ENCODE data around the gene SNRNP70. TPM values are rescaled to one million over a fixed set of nuclear protein-coding genes. Genes with fewer than 3 reads are reported as not detected.

Gene SNRNP70
- total RNA-seq, 1 experiment from 2014 or later: 381 TPM

Other genes starting within 250 kb of the SNRNP70 start
- gene HSD17B14, start 249.0 kb upstream of the SNRNP70 start, total RNA-seq (2022; extraction: Qiagen RNA extraction): 12.1 to 15.5 TPM (median 13.1 TPM) in 5 replicates
- gene PLEKHA4, start 216.8 kb upstream of the SNRNP70 start, total RNA-seq (2022; extraction: Qiagen RNA extraction): 1.3 to 1.5 TPM (median 1.4 TPM) in 5 replicates
- gene PPP1R15A, start 213.0 kb upstream of the SNRNP70 start, total RNA-seq (2022; extraction: Qiagen RNA extraction): 76.6 to 102 TPM (median 92.1 TPM) in 5 replicates
- gene TULP2, start 186.7 kb upstream of the SNRNP70 start, total RNA-seq (2022; extraction: Qiagen RNA extraction): not detected in 5 replicates
- 182 to 210 TPM (median 199 TPM) in 5 replicates for gene NUCB1, start 185.1 kb upstream of the SNRNP70 start, total RNA-seq (2022; extraction: Qiagen RNA extraction)
- 0.62 to 1.5 TPM (median 1.2 TPM) in 5 replicates for gene DHDH, start 151.8 kb upstream of the SNRNP70 start, total RNA-seq (2022; extraction: Qiagen RNA extraction)
- gene BAX, start 130.6 kb upstream of the SNRNP70 start, total RNA-seq (2022; extraction: Qiagen RNA extraction): 254 to 381 TPM (median 326 TPM) in 5 replicates
- gene FTL, start 120.1 kb upstream of the SNRNP70 start, total RNA-seq (2022; extraction: Qiagen RNA extraction): 16,748 to 23,741 TPM (median 18,953 TPM) in 5 replicates
- 17.3 to 24.3 TPM (median 21.1 TPM) in 5 replicates for gene GYS1, start 92.1 kb upstream of the SNRNP70 start, total RNA-seq (2022; extraction: Qiagen RNA extraction)
- 224 to 281 TPM (median 256 TPM) in 5 replicates for gene RUVBL2, start 91.6 kb upstream of the SNRNP70 start, total RNA-seq (2022; extraction: Qiagen RNA extraction)
- 0.19 TPM in 1 of 5 replicates, not detected in the others for gene LHB, start 68.4 kb upstream of the SNRNP70 start, total RNA-seq (2022; extraction: Qiagen RNA extraction)
- not detected in 5 replicates for gene CGB3, start 61.1 kb upstream of the SNRNP70 start, total RNA-seq (2022; extraction: Qiagen RNA extraction)
- 0.12 to 0.36 TPM (median 0.24 TPM) in 4 of 5 replicates, not detected in the other for gene CGB2, start 53.6 kb upstream of the SNRNP70 start, total RNA-seq (2022; extraction: Qiagen RNA extraction)
- gene CGB1, start 48.6 kb upstream of the SNRNP70 start, total RNA-seq (2022; extraction: Qiagen RNA extraction): 0.14 TPM in 1 of 5 replicates, not detected in the others
- 0.20 to 0.72 TPM (median 0.42 TPM) in 4 of 5 replicates, not detected in the other for gene CGB5, start 41.6 kb upstream of the SNRNP70 start, total RNA-seq (2022; extraction: Qiagen RNA extraction)
- gene CGB8, start 36.3 kb upstream of the SNRNP70 start, total RNA-seq (2022; extraction: Qiagen RNA extraction): 1.5 to 3.0 TPM (median 2.7 TPM) in 5 replicates
- gene CGB7, start 27.7 kb upstream of the SNRNP70 start, total RNA-seq (2022; extraction: Qiagen RNA extraction): 0.23 to 0.86 TPM (median 0.45 TPM) in 5 replicates
- gene NTF4, start 20.6 kb upstream of the SNRNP70 start, total RNA-seq (2022; extraction: Qiagen RNA extraction): 0.24 to 0.75 TPM (median 0.67 TPM) in 5 replicates
- gene KCNA7, start 12.8 kb upstream of the SNRNP70 start, total RNA-seq (2022; extraction: Qiagen RNA extraction): not detected in 5 replicates
- 3.6 to 9.0 TPM (median 6.9 TPM) in 5 replicates for gene LIN7B, start 28.9 kb downstream of the SNRNP70 start, total RNA-seq (2022; extraction: Qiagen RNA extraction)
- 0.82 to 1.9 TPM (median 1.3 TPM) in 5 replicates for gene C19orf73, start 33.7 kb downstream of the SNRNP70 start, total RNA-seq (2022; extraction: Qiagen RNA extraction)
- gene PPFIA3, start 34.1 kb downstream of the SNRNP70 start, total RNA-seq (2022; extraction: Qiagen RNA extraction): 4.2 to 6.2 TPM (median 5.9 TPM) in 5 replicates
- gene HRC, start 69.9 kb downstream of the SNRNP70 start, total RNA-seq (2022; extraction: Qiagen RNA extraction): not detected in 5 replicates
- gene TRPM4, start 72.3 kb downstream of the SNRNP70 start, total RNA-seq (2022; extraction: Qiagen RNA extraction): 6.5 to 11.6 TPM (median 8.7 TPM) in 5 replicates
- gene SLC6A16, start 239.7 kb downstream of the SNRNP70 start, total RNA-seq (2022; extraction: Qiagen RNA extraction): 0.67 to 1.4 TPM (median 0.89 TPM) in 5 replicates
- not detected in 5 replicates for gene CD37, start 250.0 kb downstream of the SNRNP70 start, total RNA-seq (2022; extraction: Qiagen RNA extraction)

Data from A549 treated with dexamethasone at 1 μM for 4 hours (cell line).